ENCODE measurements around the gene CYP26B1.

Gene CYP26B1

GRCh38 chr2:72138921-72139381 is 8.7 kb downstream of the CYP26B1 start:
- DNase-seq (ENCODE audit: insufficient read length) = no peak
- no peak for FAIRE-seq
- TF ChIP-seq TAF1 (IDR thresholded peaks at IDR 0.05; ENCODE audit: borderline replicate concordance, low read depth, low read length) = no peak

GRCh38 chr2:72138011-72138881 is 9.4 kb downstream of the CYP26B1 start:
- no peak for DNase-seq (ENCODE audit: insufficient read length)
- no peak for FAIRE-seq
- TF ChIP-seq TAF1 (IDR thresholded peaks at IDR 0.05; ENCODE audit: borderline replicate concordance, low read depth, low read length) (no peak), POLR2AphosphoS5 (IDR thresholded peaks at IDR 0.05; ENCODE audit: low read depth, low read length) (no peak), POLR2A (IDR thresholded peaks at IDR 0.05; ENCODE audit: low read depth, low read length) (no peak)

GRCh38 chr2:72137498-72138010 is 10.1 kb downstream of the CYP26B1 start:
- DNase-seq (ENCODE audit: insufficient read length) (peak; percentile 87), FAIRE-seq (no peak)
- TF ChIP-seq POLR2A (IDR thresholded peaks at IDR 0.05; ENCODE audit: low read depth, low read length) (no peak), POLR2AphosphoS5 (IDR thresholded peaks at IDR 0.05; ENCODE audit: low read depth, low read length) (no peak), TAF1 (IDR thresholded peaks at IDR 0.05; ENCODE audit: borderline replicate concordance, low read depth, low read length) (no peak)

GRCh38 chr2:72136933-72137497 is 10.6 kb downstream of the CYP26B1 start:
- DNase-seq (ENCODE audit: insufficient read length) (no peak), FAIRE-seq (no peak)
- TF ChIP-seq POLR2AphosphoS5 (IDR thresholded peaks at IDR 0.05; ENCODE audit: low read depth, low read length) = no peak
- TF ChIP-seq POLR2A (IDR thresholded peaks at IDR 0.05; ENCODE audit: low read depth, low read length) = no peak
- no peak for TF ChIP-seq TAF1 (IDR thresholded peaks at IDR 0.05; ENCODE audit: borderline replicate concordance, low read depth, low read length)

GRCh38 chr2:72136331-72136730 is 11.3 kb downstream of the CYP26B1 start:
- TF ChIP-seq POLR2A (IDR thresholded peaks at IDR 0.05; ENCODE audit: low read depth, low read length) (no peak), TAF1 (IDR thresholded peaks at IDR 0.05; ENCODE audit: borderline replicate concordance, low read depth, low read length) (no peak), POLR2AphosphoS5 (IDR thresholded peaks at IDR 0.05; ENCODE audit: low read depth, low read length) (no peak)
- FAIRE-seq (no peak), DNase-seq (ENCODE audit: insufficient read length) (no peak)

GRCh38 chr2:72135921-72136320 is 11.7 kb downstream of the CYP26B1 start:
- FAIRE-seq (no peak), DNase-seq (ENCODE audit: insufficient read length) (no peak)
- no peak for TF ChIP-seq POLR2A (IDR thresholded peaks at IDR 0.05; ENCODE audit: low read depth, low read length)
- no peak for TF ChIP-seq POLR2AphosphoS5 (IDR thresholded peaks at IDR 0.05; ENCODE audit: low read depth, low read length)
- TF ChIP-seq TAF1 (IDR thresholded peaks at IDR 0.05; ENCODE audit: borderline replicate concordance, low read depth, low read length) = no peak

- DNase-seq (ENCODE audit: insufficient read length) (no peak), FAIRE-seq (no peak)
- no peak for TF ChIP-seq POLR2A (IDR thresholded peaks at IDR 0.05; ENCODE audit: low read depth, low read length)
- no peak for TF ChIP-seq POLR2AphosphoS5 (IDR thresholded peaks at IDR 0.05; ENCODE audit: low read depth, low read length)
- TF ChIP-seq TAF1 (IDR thresholded peaks at IDR 0.05; ENCODE audit: borderline replicate concordance, low read depth, low read length) = no peak
Observed at GRCh38 chr2:72134997-72135800, 12.5 kb downstream of the CYP26B1 start.

GRCh38 chr2:72134408-72134996 is 13.2 kb downstream of the CYP26B1 start:
- DNase-seq (ENCODE audit: insufficient read length) (no peak), FAIRE-seq (no peak)
- TF ChIP-seq POLR2AphosphoS5 (IDR thresholded peaks at IDR 0.05; ENCODE audit: low read depth, low read length) (no peak), POLR2A (IDR thresholded peaks at IDR 0.05; ENCODE audit: low read depth, low read length) (no peak), TAF1 (IDR thresholded peaks at IDR 0.05; ENCODE audit: borderline replicate concordance, low read depth, low read length) (no peak)

GRCh38 chr2:72133721-72134407 is 13.8 kb downstream of the CYP26B1 start:
- TF ChIP-seq TAF1 (IDR thresholded peaks at IDR 0.05; ENCODE audit: borderline replicate concordance, low read depth, low read length) (no peak), POLR2AphosphoS5 (IDR thresholded peaks at IDR 0.05; ENCODE audit: low read depth, low read length) (no peak), POLR2A (IDR thresholded peaks at IDR 0.05; ENCODE audit: low read depth, low read length) (no peak)
- FAIRE-seq = no peak
- DNase-seq (ENCODE audit: insufficient read length) = no peak

GRCh38 chr2:72132981-72133720 is 14.5 kb downstream of the CYP26B1 start:
- TF ChIP-seq TAF1 (IDR thresholded peaks at IDR 0.05; ENCODE audit: borderline replicate concordance, low read depth, low read length) = no peak
- no peak for TF ChIP-seq POLR2A (IDR thresholded peaks at IDR 0.05; ENCODE audit: low read depth, low read length)
- TF ChIP-seq POLR2AphosphoS5 (IDR thresholded peaks at IDR 0.05; ENCODE audit: low read depth, low read length) = no peak
- FAIRE-seq (no peak), DNase-seq (ENCODE audit: insufficient read length) (no peak)

Data from GM12892 (cell line).